PC-3 (cell line): Measurements from ENCODE around the gene MAT1A. TPM values are rescaled to one million over a fixed set of nuclear protein-coding genes. Genes with fewer than 3 reads are reported as not detected.

Source experiments
- ATAC-seq: fragments of 200-7000 bp; cut with Tn5 transposase; 2 replicates; pipeline ENCODE4 v1.9.1; 2020; ENCODE audit warnings: mild to moderate bottlenecking, moderate library complexity
- BruUV-seq: library from RNA; stranded (reverse); fragments of 400-500 nt; replicated peaks from 2 replicates; lab custom pipeline; 2021; lab: Mats Ljungman, UMichigan
- CTCF ChIA-PET: fragments of 300-600 bp; sonication (Branson Sonifier 250); formaldehyde crosslinking; loops from one replicate; lab custom pipeline; 2022; ENCODE audit warnings: antibody characterized with exemption; lab: Charles Lee
- POLR2A ChIA-PET: fragments of 300-600 bp; sonication (Branson Sonifier 250); formaldehyde crosslinking; loops from one replicate; lab custom pipeline; 2022; ENCODE audit warnings: antibody characterized with exemption; ENCODE audit not compliant: unreplicated experiment; lab: Charles Lee
- DNase-seq: peaks from one replicate; pipeline ENCODE4 v3.0.0-alpha.2; 2015
- H2AFZ ChIP-seq: fragments of 300-600 bp; sonication (generic); 2 replicates; pipeline ENCODE4 v1.6.0; 2016; ENCODE audit warnings: antibody characterized with exemption, low read length
- H3F3A ChIP-seq: fragments of 300-600 bp; sonication (generic); one replicate; pipeline ENCODE4 v1.6.0; 2017; ENCODE audit warnings: antibody characterized with exemption, low read length, control low read depth, mild to moderate bottlenecking; ENCODE audit not compliant: unreplicated experiment
- H3K27ac ChIP-seq: fragments of 300-600 bp; sonication (generic); 2 replicates; pipeline ENCODE4 v1.5.1; 2016; ENCODE audit warnings: mild to moderate bottlenecking, low read length
- H3K27me3 ChIP-seq: fragments of 300-600 bp; sonication (generic); 2 replicates; pipeline ENCODE4 v1.6.1; 2016; ENCODE audit warnings: low read length, mixed read lengths
- H3K36me3 ChIP-seq: fragments of 300-600 bp; sonication (generic); 2 replicates; pipeline ENCODE4 v1.6.1; 2016; ENCODE audit warnings: low read depth, mixed run types, low read length, mixed read lengths
- H3K4me1 ChIP-seq: fragments of 300-600 bp; sonication (generic); 2 replicates; pipeline ENCODE4 v1.5.1; 2016; ENCODE audit warnings: low read length; ENCODE audit not compliant: insufficient read depth
- H3K4me2 ChIP-seq: fragments of 300-600 bp; sonication (generic); 2 replicates; pipeline ENCODE4 v1.6.0; 2016; ENCODE audit warnings: low read length
- H3K4me3 ChIP-seq: fragments of 300-600 bp; sonication (generic); 2 replicates; pipeline ENCODE4 v1.5.1; 2016; ENCODE audit warnings: mild to moderate bottlenecking, low read length, mixed read lengths
- H3K79me2 ChIP-seq: fragments of 300-600 bp; sonication (generic); 2 replicates; pipeline ENCODE4 v1.6.1; 2017; ENCODE audit warnings: low read length, mixed read lengths
- H3K9ac ChIP-seq: fragments of 300-600 bp; sonication (generic); 2 replicates; pipeline ENCODE4 v1.6.0; 2016; ENCODE audit warnings: mild to moderate bottlenecking, low read length
- H3K9me2 ChIP-seq: fragments of 300-600 bp; sonication (generic); replicated peaks from 2 replicates; pipeline ENCODE4 v1.6.1; 2016; ENCODE audit warnings: mixed run types, low read length, mixed read lengths
- H3K9me3 ChIP-seq: fragments of 300-600 bp; sonication (generic); 2 replicates; pipeline ENCODE4 v1.6.1; 2016; ENCODE audit warnings: low read length, mixed read lengths
- H4K20me1 ChIP-seq: fragments of 300-600 bp; sonication (generic); 2 replicates; pipeline ENCODE4 v1.6.1; 2016; ENCODE audit warnings: low read length, mixed read lengths
- CTCF ChIP-seq: fragments of 300-600 bp; sonication (generic); conservative IDR thresholded peaks from 2 replicates; pipeline ENCODE4 v1.5.1; 2017; ENCODE audit warnings: antibody characterized with exemption, low read depth, mild to moderate bottlenecking, low read length
- EZH2 ChIP-seq: fragments of 300-600 bp; sonication (generic); IDR thresholded peaks from one replicate; pipeline ENCODE4 v1.6.1; 2017; ENCODE audit warnings: antibody characterized with exemption, mild to moderate bottlenecking, low read length; ENCODE audit not compliant: unreplicated experiment
- EZH2phosphoT487 ChIP-seq: fragments of 300-600 bp; sonication (generic); IDR thresholded peaks from 2 replicates; pipeline ENCODE4 v1.6.1; 2018; ENCODE audit warnings: mild to moderate bottlenecking, antibody characterized with exemption, low read length, borderline replicate concordance
- intact Hi-C: fragments of 100-400 bp; cut with micrococcal nuclease; formaldehyde crosslinking; loops from 2 replicates; pipeline ENCODE4 v1.9.0; 2023
- total RNA-seq: library from RNA; depleted of rRNA; stranded (reverse); fragments of >200 nt; gene quantifications from 2 replicates; pipeline ENCODE4 v1.2.3, GENCODE V29; 2014

The MAT1A gene
- total RNA-seq, 1 experiment from 2014 or later: not detected

GRCh38 chr10:80266513-80266863 is 23.0 kb downstream of the MAT1A start:
- CTCF ChIA-PET: no interaction called here
- Histone ChIP-seq H3K27me3 (no peaks in the 10 kb centered on the region), H3K79me2 (no peaks in the 10 kb centered on the region), H3K36me3 (no peaks in the 10 kb centered on the region), H4K20me1 (no peaks in the 10 kb centered on the region), H3K9me3 (no peaks in the 10 kb centered on the region), H3K4me2 (no peak overlapping the region), H3K4me3 (no peak overlapping the region), H3K27ac (no peak overlapping the region), H3F3A (no peaks in the 10 kb centered on the region), H3K9ac (no peak overlapping the region), H3K4me1 (no peaks in the 10 kb centered on the region), H2AFZ (no peak overlapping the region), H3K9me2 (no peaks in the 10 kb centered on the region)
- POLR2A ChIA-PET: no interaction called here
- intact Hi-C loops: no loop called here
- TF ChIP-seq CTCF: no peak
- TF ChIP-seq EZH2: no peak
- TF ChIP-seq EZH2phosphoT487: no peak
- no peak for ATAC-seq
- DNase-seq: no peak
- no TSS peak for BruUV-seq

- Histone ChIP-seq H3K9ac (no peak overlapping the region), H3K4me3 (no peak overlapping the region), H3K27ac (no peak overlapping the region), H3K4me2 (no peak overlapping the region), H3K36me3 (no peaks in the 10 kb centered on the region), H3K4me1 (no peaks in the 10 kb centered on the region), H3K9me3 (no peaks in the 10 kb centered on the region), H4K20me1 (no peaks in the 10 kb centered on the region), H3F3A (no peaks in the 10 kb centered on the region), H2AFZ (no peak overlapping the region), H3K9me2 (no peaks in the 10 kb centered on the region), H3K79me2 (no peaks in the 10 kb centered on the region), H3K27me3 (no peaks in the 10 kb centered on the region)
- intact Hi-C loops: no loop called here
- POLR2A ChIA-PET: no interaction called here
- ATAC-seq (no peak), DNase-seq (no peak)
- TF ChIP-seq EZH2: no peak
- no peak for TF ChIP-seq EZH2phosphoT487
- no peak for TF ChIP-seq CTCF
- CTCF ChIA-PET: no interaction called here
- no TSS peak for BruUV-seq
Measured at GRCh38 chr10:80265740-80266512, 23.5 kb downstream of the MAT1A start.
